Esophagus squamous epithelium (tissue), 5 donors: ENCODE data around the gene MCHR1. TPM values are rescaled to one million over a fixed set of nuclear protein-coding genes. Genes with fewer than 3 reads are reported as not detected.
A peak's percentile ranks its signal among the peaks of the same experiment; 100 is the strongest.

ENCODE experiments used
- DNase-seq: peaks from one replicate; lab custom pipeline; 2025; lab: John Stamatoyannopoulos, UW
- H3K27ac ChIP-seq, 4 donors: fragments of 200-600 bp; sonication (generic); one replicate each; pipeline ENCODE4 v1.5.1; 2016 to 2019; ENCODE audit warnings: mild to moderate bottlenecking in 1 of 4
- H3K27me3 ChIP-seq, 4 donors: fragments of 200-600 bp; sonication (generic); 1 replicate in 3 of 4; 2 replicates in 1 of 4; pipeline versions ENCODE4 v1.5.1 to v1.6.0; 2017 to 2021; ENCODE audit warnings: antibody characterized with exemption in 1 of 4
- H3K36me3 ChIP-seq, 3 donors: fragments of 200-600 bp; sonication (generic); one replicate each; pipeline ENCODE4 v1.5.1; 2016 to 2019
- H3K4me1 ChIP-seq, 3 donors: fragments of 200-600 bp; sonication (generic); one replicate each; pipeline ENCODE4 v1.5.1; 2017 to 2019
- H3K4me3 ChIP-seq, 4 donors: fragments of 200-600 bp; sonication (generic); 1 replicate in 3 of 4; 2 replicates in 1 of 4; pipeline ENCODE4 v1.5.1; 2016 to 2019; ENCODE audit warnings: mild to moderate bottlenecking in 2 of 4, moderate library complexity in 1 of 4
- H3K9me3 ChIP-seq, 3 donors: fragments of 200-600 bp; sonication (generic); one replicate each; pipeline ENCODE4 v1.5.1; 2016 to 2019
- CTCF ChIP-seq, 6 experiments: fragments of 450-650 bp in 4 of 6; fragments of 200-600 bp in 2 of 6; sonication (generic) in 2 of 6; IDR thresholded peaks; one replicate each; pipeline ENCODE4 v1.5.1; 2016 to 2019; ENCODE audit warnings: antibody characterized with exemption in 6 of 6, mild to moderate bottlenecking in 4 of 6, moderate library complexity in 4 of 6
- POLR2A ChIP-seq, 4 donors: fragments of 450-650 bp; IDR thresholded peaks; one replicate each; pipeline ENCODE4 v1.6.1; 2017; ENCODE audit warnings: antibody characterized with exemption in 4 of 4, mild to moderate bottlenecking in 4 of 4, moderate library complexity in 3 of 4
- WGBS, 2 donors: methylation state at CpG; one replicate each; pipeline ENCODE4 v1.1.5; 2018; 5-methylcytosine and 5-hydroxymethylcytosine counted together
- intact Hi-C: fragments of 100-400 bp; cut with DNase I; formaldehyde crosslinking; loops from one replicate; pipeline ENCODE4 v1.15.0; 2022
- total RNA-seq, 4 donors: library from RNA; depleted of rRNA; stranded (reverse); fragments of >200 nt; gene quantifications; one replicate each; pipeline ENCODE4 v1.1.0, GENCODE V29; 2016
- donor health status: DM: yes; HTN: yes; CAD: no.

MCHR1 gene
- total RNA-seq, 4 donors from 2014 or later: 0.56 TPM; not detected in 3

GRCh38 chr22:40720538-40721256 is 41.4 kb downstream of the MCHR1 start:
- no peaks in the 10 kb centered on the region for H3K9me3 ChIP-seq
- TF ChIP-seq POLR2A (IDR thresholded peaks at IDR 0.05) (no peak), CTCF (IDR thresholded peaks at IDR 0.05) (no peak)
- no peak for DNase-seq
- no peak overlapping the region for H3K4me3 ChIP-seq
- intact Hi-C loops: no loop called here
- no peaks in the 10 kb centered on the region for H3K27me3 ChIP-seq
- H3K4me1 ChIP-seq: peaks cover 6 to 15% (median 7%) of the 10 kb centered on the region in 3 donors
- no peaks in the 10 kb centered on the region for H3K36me3 ChIP-seq
- 30 to 51% methylated on average over 11 of the region's 11 CpGs for WGBS, 2 donors
- peak overlapping the region; percentile 2 to 68 (median 55) for H3K27ac ChIP-seq

GRCh38 chr22:40721266-40721665 is 42.0 kb downstream of the MCHR1 start:
- H3K9me3 ChIP-seq: no peaks in the 10 kb centered on the region
- TF ChIP-seq CTCF (IDR thresholded peaks at IDR 0.05): no peak
- no peak overlapping the region for H3K4me3 ChIP-seq
- WGBS, 2 donors: 0 to 4% methylated on average over 6 of the region's 6 CpGs
- H3K27ac ChIP-seq: peak overlapping the region; percentile 2 to 68 (median 55)
- H3K4me1 ChIP-seq: peaks cover 6 to 18% (median 7%) of the 10 kb centered on the region in 3 donors
- intact Hi-C loops: no loop called here
- H3K27me3 ChIP-seq: no peaks in the 10 kb centered on the region
- no peaks in the 10 kb centered on the region for H3K36me3 ChIP-seq
- DNase-seq: no peak

GRCh38 chr22:40723396-40723933 is 44.2 kb downstream of the MCHR1 start:
- TF ChIP-seq CTCF (IDR thresholded peaks at IDR 0.05) (no peak), POLR2A (IDR thresholded peaks at IDR 0.05) (no peak)
- 89 to 90% methylated on average over 13 of the region's 13 CpGs for WGBS, 2 donors
- peaks cover 7 to 40% (median 23%) of the 10 kb centered on the region in 3 donors for H3K4me1 ChIP-seq
- intact Hi-C loops: no loop called here
- no peak overlapping the region for H3K27ac ChIP-seq
- no peak overlapping the region for H3K4me3 ChIP-seq
- H3K9me3 ChIP-seq: no peaks in the 10 kb centered on the region
- DNase-seq: no peak
- no peaks in the 10 kb centered on the region for H3K27me3 ChIP-seq
- H3K36me3 ChIP-seq: no peaks in the 10 kb centered on the region

GRCh38 chr22:40726514-40726913 is 47.2 kb downstream of the MCHR1 start:
- Histone ChIP-seq H3K9me3 (no peaks in the 10 kb centered on the region), H3K4me1 (peaks cover 0 to 53% (median 20%) of the 10 kb centered on the region in 3 donors), H3K4me3 (no peak overlapping the region), H3K27me3 (no peaks in the 10 kb centered on the region), H3K27ac (peak overlapping the region in 3 of 4 donors; percentile 82 to 87 (median 86)), H3K36me3 (no peaks in the 10 kb centered on the region)
- DNase-seq: no peak
- WGBS, 2 donors: 20 to 39% methylated on average over 3 to 4 of the region's 4 CpGs
- intact Hi-C loops: no loop called here
- TF ChIP-seq CTCF (IDR thresholded peaks at IDR 0.05): no peak
- no peak for TF ChIP-seq POLR2A (IDR thresholded peaks at IDR 0.05)
